Stimulated activated CD8-positive, alpha-beta memory T cell treated with anti-CD3 and anti-CD28 coated beads, Interleukin-4, amount 100 ng/mL, for 48 hours (primary cell): Measurements from ENCODE around the gene DNAJC27.

Source experiments
- DNase-seq: peaks from one replicate; pipeline ENCODE4 v3.0.0-alpha.2; 2020

Gene DNAJC27

GRCh38 chr2:24924732-24925131 lies 47.0 kb downstream of the DNAJC27 start:
- no peak for DNase-seq

DNA sequence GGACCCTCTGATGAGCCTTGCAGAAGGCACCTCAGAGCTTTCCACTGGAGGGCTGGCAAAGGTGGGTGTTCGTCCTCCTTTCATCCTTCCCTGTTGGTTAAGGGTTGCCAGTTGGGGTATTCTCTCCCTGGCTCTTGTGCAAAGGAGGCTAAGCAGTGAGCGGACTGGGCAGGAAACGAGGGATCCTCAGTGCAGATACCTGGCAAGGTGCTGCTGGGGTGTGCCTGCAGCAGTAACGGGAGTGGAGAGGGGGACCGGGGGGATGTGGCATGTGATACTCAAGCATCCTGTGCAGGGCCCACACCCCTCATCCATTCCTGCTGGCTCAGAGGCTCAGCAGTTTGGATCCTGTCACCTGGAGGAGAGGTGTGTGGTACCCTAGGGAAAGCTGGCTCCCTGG lies 47.5 kb downstream of the DNAJC27 start:
- DNase-seq = no peak

DNA sequence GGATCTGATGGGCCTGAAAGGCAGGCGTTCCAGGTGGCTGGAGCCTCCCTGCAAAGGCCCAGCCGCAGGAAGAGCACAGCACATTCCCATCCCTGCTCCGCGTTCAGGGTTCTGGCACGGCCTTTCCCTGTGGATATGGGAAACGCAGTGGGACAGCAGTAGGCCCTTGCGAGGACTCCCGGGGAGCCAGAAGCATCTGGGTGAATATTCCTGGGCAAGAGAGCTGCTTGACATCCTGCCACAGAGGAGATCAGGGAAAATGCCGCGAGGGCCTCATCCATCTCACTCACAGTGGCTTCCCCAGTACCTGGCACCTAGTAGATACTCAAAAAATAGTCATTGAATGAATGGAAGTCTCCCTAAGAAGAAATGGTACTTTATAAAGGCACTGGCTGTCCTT lies 48.6 kb downstream of the DNAJC27 start:
- DNase-seq = no peak

- no peak for DNase-seq
Observed at GRCh38 chr2:24922556-24922955, 49.2 kb downstream of the DNAJC27 start.

GRCh38 chr2:24920809-24921441 lies 50.8 kb downstream of the DNAJC27 start:
- DNase-seq = peak; percentile 50

DNA sequence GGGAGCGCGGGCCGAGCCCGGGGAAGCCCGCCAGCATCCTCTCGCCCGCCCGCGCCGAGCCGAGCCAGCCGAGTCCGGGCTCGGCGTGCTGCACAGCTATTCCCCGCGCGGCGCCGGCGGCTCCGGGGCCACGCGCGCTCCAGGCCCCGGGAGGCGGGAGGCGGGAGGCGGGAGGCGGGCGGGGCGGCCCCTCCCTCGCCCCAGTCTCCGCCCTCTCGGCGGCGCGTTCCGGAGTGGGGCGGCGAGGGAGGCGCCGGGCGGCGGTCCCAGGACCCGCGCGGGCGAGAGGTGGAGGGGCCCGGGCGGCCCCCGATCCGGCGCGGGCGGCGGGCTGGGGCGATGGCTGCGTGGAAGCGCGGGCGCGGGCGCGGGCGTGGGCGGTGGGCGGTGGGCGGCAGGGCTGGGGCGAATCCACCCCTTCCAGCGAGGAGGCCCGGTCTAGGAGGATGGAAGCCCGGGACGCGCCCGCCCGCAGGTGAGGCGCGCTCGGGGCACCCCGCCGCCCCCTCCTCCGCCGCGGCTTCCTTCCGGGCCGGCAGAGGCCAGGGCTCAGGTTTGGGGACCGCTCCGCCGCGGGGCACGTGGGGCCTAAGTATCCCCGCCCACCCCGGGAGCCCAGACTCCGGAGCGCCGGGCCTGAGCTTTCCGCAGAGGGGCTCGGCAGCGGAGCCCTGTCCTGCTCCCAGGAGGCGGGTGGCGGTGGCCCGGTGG lies 51.5 kb downstream of the DNAJC27 start, which contains the start of gene ADCY3:
TSS of gene ADCY3 (minus strand) at position 140 of the 711 bp plus-strand sequence. CDS start 1,250 bp downstream, outside the sequence.
- peak; percentile 78 for DNase-seq

DNA sequence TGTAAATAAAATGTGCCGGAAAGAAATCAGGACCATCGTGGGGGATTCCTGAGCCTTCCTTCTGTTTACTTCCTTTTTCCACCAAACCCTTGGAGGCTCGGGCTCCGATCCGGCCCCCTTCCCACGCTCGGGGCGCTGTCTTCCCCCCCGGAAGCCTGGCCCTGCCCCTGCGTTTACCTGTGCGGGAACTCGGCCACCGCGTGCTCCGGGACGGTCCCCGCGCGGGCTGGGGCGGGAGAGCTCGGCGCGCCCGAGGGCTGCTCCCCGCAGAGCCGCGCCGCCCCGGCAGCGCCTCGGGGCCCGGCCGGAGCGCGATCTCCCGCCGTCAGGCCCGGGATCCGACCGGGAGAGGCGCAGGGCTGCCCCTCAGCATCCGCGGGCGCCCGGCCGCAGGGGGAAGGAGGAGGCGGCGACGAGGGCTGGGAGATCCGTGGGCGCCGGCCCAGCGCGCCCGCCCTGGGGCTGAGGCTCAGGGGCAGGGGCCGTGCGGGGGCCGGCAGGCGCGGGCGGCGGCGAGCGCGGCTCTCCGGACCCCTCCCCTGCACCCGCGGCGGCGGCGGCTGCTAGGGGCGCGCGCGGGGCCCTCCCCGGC lies 52.2 kb downstream of the DNAJC27 start:
- peak; percentile 54 for DNase-seq

- peak; percentile 76 for DNase-seq
Observed at GRCh38 chr2:24919037-24919505, 52.7 kb downstream of the DNAJC27 start.

DNA sequence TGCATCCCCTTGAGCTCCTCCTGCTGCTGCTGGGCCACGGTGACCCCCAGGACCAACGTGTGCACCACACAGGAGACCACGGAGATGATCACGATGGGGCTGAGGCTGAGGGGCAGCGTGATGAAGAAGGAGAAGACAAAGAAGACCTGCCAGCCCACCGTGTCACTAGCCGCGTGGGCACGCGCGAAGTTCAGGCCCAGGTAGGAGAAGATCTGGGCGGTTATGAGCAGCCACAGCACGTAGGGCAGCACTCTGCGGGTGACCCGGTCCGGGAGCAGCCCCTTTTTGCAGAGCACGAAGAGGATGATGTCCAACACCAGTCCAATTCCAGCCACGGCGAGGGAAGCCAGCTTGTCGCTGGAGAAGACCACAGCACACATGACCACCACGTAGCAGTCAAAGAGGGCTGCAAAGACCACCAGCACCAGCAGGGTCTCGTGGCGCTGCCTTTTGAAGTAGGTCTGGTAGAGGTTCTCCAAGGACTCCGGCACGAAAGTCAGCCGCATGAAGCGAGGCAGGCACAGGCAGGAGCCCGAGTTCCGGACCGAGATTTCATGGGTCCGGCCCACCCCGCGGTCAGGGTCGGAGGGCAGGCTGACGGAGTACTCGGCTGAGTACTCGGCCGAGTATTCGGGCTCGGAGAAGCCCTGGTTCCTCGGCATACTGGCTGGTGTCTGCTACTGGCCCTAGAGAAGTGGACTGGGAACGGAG lies 53.3 kb downstream of the DNAJC27 start:
- no peak for DNase-seq

GRCh38 chr2:24917731-24918325 lies 53.9 kb downstream of the DNAJC27 start:
- DNase-seq = no peak

DNA sequence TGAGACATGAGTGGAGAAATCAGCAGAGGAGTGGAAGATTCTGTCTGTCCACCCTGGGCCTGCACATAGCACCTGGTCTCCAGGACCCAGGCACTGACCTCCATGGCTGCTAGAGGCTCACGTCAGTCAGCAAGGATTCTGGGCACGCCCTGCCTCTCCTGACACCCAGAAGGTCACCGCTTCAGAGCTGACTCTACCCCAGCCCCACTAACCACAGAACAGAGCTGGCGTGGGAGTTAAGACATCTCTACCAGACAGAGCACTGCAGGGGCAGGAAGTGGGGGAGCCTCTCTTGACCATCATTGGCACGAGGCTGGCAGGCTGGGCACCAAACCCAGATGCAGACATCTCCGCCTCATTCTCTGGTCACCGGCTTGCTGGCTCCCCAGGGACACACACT lies 54.7 kb downstream of the DNAJC27 start:
- peak; percentile 76 for DNase-seq

- DNase-seq = no peak
Observed at GRCh38 chr2:24915796-24916195, 56.0 kb downstream of the DNAJC27 start.

DNA sequence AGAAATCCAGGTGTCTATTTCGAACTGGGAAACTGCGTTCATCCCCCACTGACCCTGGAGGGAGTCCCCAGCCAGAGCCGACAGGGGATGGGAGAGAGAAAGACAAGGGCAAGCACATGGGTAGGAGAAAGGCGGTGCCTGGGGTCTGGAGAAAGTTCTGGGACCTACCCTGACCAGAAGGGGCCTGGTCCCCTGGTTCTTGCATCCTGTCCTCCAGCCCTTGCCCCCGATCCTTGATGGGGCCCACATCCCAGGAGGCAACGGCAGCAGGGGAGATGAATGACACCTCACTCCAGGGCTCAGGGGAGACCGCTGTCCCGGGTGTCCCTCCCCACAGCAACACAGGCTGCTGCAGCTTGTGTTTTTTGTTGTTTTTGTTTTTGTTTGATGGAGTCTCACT lies 56.6 kb downstream of the DNAJC27 start:
- no peak for DNase-seq

GRCh38 chr2:24914713-24915112 lies 57.0 kb downstream of the DNAJC27 start:
- DNase-seq = no peak

- no peak for DNase-seq
Observed at GRCh38 chr2:24913911-24914310, 57.8 kb downstream of the DNAJC27 start.

DNA sequence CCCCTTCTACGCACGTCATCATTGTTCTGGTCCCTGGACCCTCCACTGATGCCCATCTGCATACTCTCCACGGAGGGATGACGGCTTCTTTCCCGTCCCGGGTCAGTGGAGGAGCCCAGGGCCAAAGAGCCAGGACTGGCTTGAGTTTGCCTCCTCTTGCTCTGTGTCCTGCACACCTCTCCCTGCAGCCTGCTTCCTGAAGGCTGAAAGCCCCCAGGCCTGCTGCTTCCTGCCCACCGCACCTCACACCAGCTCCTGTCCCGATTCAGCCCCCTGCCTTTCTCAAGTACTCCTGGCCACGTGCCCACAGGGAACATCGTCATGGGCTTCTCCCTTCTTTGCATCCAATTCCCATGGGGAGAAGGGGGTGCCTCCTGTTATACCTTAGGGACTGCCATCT lies 58.8 kb downstream of the DNAJC27 start:
- no peak for DNase-seq

- DNase-seq = no peak
Observed at GRCh38 chr2:24912523-24912922, 59.2 kb downstream of the DNAJC27 start.

DNA sequence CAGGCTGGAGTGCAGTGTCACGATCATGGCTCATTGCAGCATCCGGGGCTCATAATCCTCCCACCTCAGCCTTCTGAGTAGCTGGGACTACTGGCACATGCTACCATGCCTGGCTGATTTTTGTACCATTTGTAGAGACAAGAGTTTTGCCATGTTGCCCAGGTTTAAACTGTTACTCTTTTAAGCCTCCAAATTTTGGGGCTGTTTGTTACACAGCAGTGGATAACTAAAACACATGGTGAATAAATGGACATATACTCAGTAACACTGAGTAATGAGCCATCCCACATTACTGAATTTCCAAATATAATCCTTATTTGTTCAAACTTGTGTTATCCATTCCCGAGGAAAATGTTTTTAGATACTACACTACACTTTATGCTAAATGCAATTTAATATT lies 61.5 kb downstream of the DNAJC27 start:
- DNase-seq = no peak

DNA sequence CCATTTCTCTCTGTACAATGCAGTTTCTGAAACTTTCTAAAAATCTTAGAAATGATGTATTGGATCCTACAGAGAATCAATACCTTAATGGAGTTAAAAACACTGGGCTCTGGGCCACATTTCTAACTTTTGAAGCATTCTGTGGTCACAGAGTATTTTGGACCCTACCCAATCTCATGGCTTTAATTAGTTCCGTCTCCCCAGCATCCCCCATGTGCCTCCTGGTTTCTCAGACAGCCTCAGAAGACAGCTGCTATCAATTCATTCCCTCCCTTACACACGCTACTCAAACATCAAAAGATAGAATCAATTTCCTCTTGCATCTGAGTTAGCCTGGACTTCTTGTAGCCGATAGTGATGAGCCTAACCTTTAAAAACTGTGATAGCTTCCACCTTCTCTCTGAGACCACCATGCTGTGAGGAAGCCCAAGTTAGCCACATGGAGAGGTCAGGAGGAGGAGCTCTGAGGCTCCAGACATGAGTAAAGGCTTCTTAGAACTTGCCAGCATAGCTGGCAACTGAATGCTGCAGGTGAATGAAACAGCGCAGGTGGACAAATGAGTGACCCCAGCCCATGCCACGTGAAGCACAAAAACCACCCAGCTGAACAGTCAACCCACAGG lies 62.1 kb downstream of the DNAJC27 start:
- DNase-seq = no peak

GRCh38 chr2:24908461-24908901 lies 63.3 kb downstream of the DNAJC27 start:
- DNase-seq = no peak

DNA sequence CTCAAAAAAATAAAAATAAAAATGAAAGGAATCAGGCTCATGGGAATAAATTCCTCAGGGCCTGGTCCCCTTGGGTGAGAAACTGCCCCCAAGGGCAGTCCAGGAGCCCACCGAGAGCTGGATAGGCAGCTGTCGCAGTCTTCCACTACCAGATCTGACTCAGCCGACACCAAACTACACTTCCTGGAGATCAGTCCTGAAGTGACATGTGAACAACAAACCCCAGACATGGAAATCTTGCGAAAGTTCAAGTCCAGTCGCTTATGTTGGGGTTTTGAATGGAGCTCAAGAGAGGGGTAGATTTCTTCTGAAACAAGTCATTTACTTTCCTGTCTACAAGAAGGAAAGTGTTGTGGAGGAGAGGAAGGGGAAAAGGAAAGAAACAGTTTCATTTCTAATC lies 64.6 kb downstream of the DNAJC27 start:
- DNase-seq = no peak

DNA sequence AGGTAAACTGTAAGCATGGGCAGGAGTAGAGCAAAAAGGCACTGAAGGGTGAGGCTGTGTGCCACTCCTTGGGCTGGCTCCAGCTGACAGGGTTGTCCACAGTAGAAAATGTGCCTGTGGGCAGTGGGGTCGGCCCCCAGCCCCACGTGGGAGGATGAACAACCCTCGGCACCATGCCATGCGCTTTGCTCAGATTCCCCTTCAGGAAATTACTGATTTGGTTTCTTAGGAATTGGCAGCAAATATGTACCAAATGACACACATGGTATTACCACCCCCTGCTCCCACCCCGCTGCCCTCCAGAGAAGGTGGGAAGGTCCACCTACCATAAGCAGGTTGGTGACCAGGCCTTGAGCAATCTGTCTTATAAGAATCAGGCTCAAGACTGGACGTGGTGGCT lies 65.3 kb downstream of the DNAJC27 start:
- no peak for DNase-seq
